ENCODE measurements around the gene RBBP5. TPM values are rescaled to one million over a fixed set of nuclear protein-coding genes. Genes with fewer than 3 reads are reported as not detected.

The RBBP5 gene
- total RNA-seq, 4 donors from 2014 or later: 4.9 to 33.7 (median 24.7) TPM

DNA sequence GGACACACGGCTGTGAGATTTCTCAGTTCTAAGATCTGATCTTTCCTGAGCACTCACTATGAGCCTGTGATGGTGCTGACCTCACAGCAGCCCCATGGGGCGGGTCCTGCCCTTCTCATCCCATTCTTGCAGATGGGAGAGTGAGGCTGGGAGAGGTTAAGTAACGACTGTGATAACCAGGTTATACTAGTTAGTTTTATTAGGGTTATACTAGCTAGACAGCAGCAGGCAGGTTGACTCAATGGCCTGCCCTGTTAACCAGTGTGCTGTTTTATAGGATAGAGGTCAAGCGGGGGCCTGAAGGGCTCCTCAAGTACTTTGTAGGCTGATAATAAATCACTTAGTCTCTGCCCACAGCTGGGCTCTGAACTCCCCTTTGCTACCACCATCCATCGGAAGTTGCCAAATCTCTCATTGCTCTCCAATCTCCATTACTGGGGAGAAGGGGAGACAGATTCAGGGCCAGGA, 74.0 kb downstream of the RBBP5 start:
- no peak for DNase-seq
- Histone ChIP-seq H3K27ac (no peak overlapping the region), H3K4me1 (peaks cover 0 to 4% of the 10 kb centered on the region in 2 donors), H3K4me3 (no peak overlapping the region), H3K27me3 (no peaks in the 10 kb centered on the region), H3K9me3 (no peaks in the 10 kb centered on the region), H3K36me3 (no peaks in the 10 kb centered on the region)
- no peak for TF ChIP-seq POLR2A (IDR thresholded peaks at IDR 0.05)
- TF ChIP-seq, protein P1, sequence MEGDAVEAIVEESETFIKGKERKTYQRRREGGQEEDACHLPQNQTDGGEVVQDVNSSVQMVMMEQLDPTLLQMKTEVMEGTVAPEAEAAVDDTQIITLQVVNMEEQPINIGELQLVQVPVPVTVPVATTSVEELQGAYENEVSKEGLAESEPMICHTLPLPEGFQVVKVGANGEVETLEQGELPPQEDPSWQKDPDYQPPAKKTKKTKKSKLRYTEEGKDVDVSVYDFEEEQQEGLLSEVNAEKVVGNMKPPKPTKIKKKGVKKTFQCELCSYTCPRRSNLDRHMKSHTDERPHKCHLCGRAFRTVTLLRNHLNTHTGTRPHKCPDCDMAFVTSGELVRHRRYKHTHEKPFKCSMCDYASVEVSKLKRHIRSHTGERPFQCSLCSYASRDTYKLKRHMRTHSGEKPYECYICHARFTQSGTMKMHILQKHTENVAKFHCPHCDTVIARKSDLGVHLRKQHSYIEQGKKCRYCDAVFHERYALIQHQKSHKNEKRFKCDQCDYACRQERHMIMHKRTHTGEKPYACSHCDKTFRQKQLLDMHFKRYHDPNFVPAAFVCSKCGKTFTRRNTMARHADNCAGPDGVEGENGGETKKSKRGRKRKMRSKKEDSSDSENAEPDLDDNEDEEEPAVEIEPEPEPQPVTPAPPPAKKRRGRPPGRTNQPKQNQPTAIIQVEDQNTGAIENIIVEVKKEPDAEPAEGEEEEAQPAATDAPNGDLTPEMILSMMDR (IDR thresholded peaks at IDR 0.05): no peak
- intact Hi-C loops (cut with DNase I; ENCODE audit: low total_unique reads): no loop called here

DNA sequence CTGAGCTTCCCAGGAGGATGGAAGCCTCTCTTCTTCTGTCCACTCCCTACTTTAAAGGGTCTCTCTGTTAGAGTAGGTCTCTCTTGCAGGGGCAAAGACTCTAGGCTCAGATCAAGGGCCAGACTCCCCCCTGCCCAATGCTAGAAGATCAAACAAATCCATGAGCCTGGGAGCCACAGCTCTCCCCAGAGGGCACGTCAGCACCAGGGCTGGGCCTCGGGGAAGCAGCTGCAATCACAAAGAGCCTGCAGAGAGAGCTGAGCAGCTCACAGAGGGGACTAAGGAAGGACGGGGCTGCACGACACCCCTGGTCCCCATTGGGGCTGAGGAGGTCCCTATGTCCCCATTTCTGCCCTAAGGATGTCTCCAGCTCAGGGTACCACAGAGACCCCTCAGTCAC, 74.9 kb downstream of the RBBP5 start:
- DNase-seq: no peak
- intact Hi-C loops (cut with DNase I; ENCODE audit: low total_unique reads): no loop called here
- Histone ChIP-seq H3K27ac (no peak overlapping the region), H3K4me3 (no peak overlapping the region), H3K36me3 (no peaks in the 10 kb centered on the region), H3K4me1 (peaks cover 0 to 4% of the 10 kb centered on the region in 2 donors), H3K9me3 (no peaks in the 10 kb centered on the region), H3K27me3 (no peaks in the 10 kb centered on the region)
- TF ChIP-seq, protein P1 (IDR thresholded peaks at IDR 0.05): no peak
- no peak for TF ChIP-seq POLR2A (IDR thresholded peaks at IDR 0.05)

DNA sequence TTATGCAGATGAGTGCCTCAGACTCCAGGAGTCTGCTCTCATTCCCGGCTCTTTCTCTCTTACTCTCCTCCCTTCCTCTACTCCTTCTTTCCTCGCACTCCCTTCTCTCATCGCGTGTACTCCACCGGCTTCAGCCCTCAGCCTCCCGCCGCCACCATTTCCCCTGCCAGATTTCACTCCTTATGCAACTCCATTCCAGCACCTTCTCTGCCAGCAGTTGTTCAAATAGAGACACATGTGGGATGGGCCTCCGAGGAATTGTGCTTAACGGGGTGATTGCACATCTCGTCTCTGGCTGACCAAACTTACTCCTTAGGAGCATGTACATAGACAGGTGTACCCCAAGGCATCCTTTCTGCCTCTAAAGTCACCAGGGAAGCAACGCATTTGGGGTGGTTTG, 76.6 kb downstream of the RBBP5 start:
- no peak overlapping the region for H3K4me3 ChIP-seq
- TF ChIP-seq, protein P1 (IDR thresholded peaks at IDR 0.05): no peak
- TF ChIP-seq POLR2A (IDR thresholded peaks at IDR 0.05): no peak
- intact Hi-C loops (cut with DNase I; ENCODE audit: low total_unique reads): no loop called here
- H3K9me3 ChIP-seq: no peaks in the 10 kb centered on the region
- no peaks in the 10 kb centered on the region for H3K36me3 ChIP-seq
- H3K27me3 ChIP-seq: no peaks in the 10 kb centered on the region
- peaks cover 0 to 4% of the 10 kb centered on the region in 2 donors for H3K4me1 ChIP-seq
- no peak for DNase-seq
- no peak overlapping the region for H3K27ac ChIP-seq

DNA sequence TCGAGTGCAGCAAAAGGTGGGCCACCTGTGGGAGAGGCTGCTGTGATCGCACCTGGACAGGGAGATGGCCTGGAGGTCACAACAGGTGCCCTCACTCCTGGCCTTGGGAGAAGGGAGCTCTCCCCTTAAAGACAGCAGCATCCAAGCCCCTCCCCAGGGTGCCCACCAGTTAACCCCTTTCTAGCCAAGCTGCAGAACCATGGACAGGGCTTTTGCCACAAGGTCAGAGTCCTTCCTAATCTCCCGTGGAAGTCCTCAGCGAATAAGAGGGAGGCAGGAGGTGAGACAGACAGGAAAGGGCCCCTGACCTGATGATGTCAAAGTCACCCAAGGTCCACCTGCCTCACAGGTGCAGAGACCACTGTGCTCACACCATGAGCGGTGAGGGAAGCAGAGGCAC, 77.0 kb downstream of the RBBP5 start:
- no peak for TF ChIP-seq POLR2A (IDR thresholded peaks at IDR 0.05)
- TF ChIP-seq, protein P1 (IDR thresholded peaks at IDR 0.05): no peak
- DNase-seq: no peak
- no peaks in the 10 kb centered on the region for H3K9me3 ChIP-seq
- intact Hi-C loops (cut with DNase I; ENCODE audit: low total_unique reads): no loop called here
- no peaks in the 10 kb centered on the region for H3K36me3 ChIP-seq
- H3K4me3 ChIP-seq: no peak overlapping the region
- H3K4me1 ChIP-seq: peaks cover 0 to 4% of the 10 kb centered on the region in 2 donors
- no peaks in the 10 kb centered on the region for H3K27me3 ChIP-seq
- no peak overlapping the region for H3K27ac ChIP-seq

DNA sequence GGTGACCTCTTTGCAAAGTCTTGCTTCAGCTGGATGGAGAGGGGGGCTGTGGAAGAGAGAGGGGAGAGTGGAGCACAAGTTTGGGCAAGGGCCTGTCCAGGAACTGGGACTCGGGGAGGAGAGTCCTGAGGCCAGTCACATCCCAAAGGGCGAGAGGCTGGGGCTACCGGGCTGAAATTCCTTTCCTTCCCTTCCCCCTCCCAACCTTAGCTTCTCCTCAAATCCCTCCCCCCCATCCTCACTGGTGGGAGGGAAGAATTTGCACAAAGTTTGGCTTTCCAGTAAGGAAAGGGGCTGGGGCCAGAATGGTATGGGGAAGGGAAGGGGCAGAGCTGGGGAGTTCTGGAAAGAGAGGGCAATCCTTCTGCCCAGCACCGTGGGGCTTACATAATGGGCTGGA, 77.9 kb downstream of the RBBP5 start:
- Histone ChIP-seq H3K4me3 (no peak overlapping the region), H3K36me3 (no peaks in the 10 kb centered on the region), H3K27me3 (no peaks in the 10 kb centered on the region), H3K27ac (no peak overlapping the region), H3K9me3 (no peaks in the 10 kb centered on the region), H3K4me1 (peaks cover 0 to 4% of the 10 kb centered on the region in 2 donors)
- TF ChIP-seq, protein P1 (IDR thresholded peaks at IDR 0.05): no peak
- no peak for TF ChIP-seq POLR2A (IDR thresholded peaks at IDR 0.05)
- no peak for DNase-seq
- intact Hi-C loops (cut with DNase I; ENCODE audit: low total_unique reads): no loop called here

Data from uterus (tissue), 4 donors.